Measurements from ENCODE around the gene MYH2. TPM values are rescaled to one million over a fixed set of nuclear protein-coding genes. Genes with fewer than 3 reads are reported as not detected.

MYH2 gene
- total RNA-seq, 2 donors from 2014 or later = 0.99 TPM; not detected in 1

GRCh38 chr17:10557422-10557821 lies 8.0 kb upstream of the MYH2 start:
- Histone ChIP-seq H3K9ac (ENCODE audit: extremely low read depth, low read length, poor library complexity, severe bottlenecking) (no peak overlapping the region), H3K4me1 (ENCODE audit: control insufficient read depth, insufficient read depth, low read length) (no peaks in the 10 kb centered on the region), H3K36me3 (ENCODE audit: control insufficient read depth, insufficient read depth, low read length) (no peaks in the 10 kb centered on the region), H3K9me3 (ENCODE audit: control insufficient read depth, low read length) (no peaks in the 10 kb centered on the region), H3K27ac (ENCODE audit: low read depth, low read length) (no peak overlapping the region), H3K27me3 (ENCODE audit: control insufficient read depth, insufficient read depth, low read length, poor library complexity, severe bottlenecking) (no peaks in the 10 kb centered on the region), H3K4me3 (ENCODE audit: low read length) (no peak overlapping the region)
- Mint-ChIP-seq H3K4me1 (peaks cover 13% of the 10 kb centered on the region), H3K27ac (no peak overlapping the region), H3K27me3 (ENCODE audit: insufficient read depth) (no peaks in the 10 kb centered on the region), H3K9me3 (no peaks in the 10 kb centered on the region), H3K4me3 (no peak overlapping the region), H3K36me3 (ENCODE audit: low read depth) (no peaks in the 10 kb centered on the region)
- no peak for DNase-seq
- TF ChIP-seq, protein P1, sequence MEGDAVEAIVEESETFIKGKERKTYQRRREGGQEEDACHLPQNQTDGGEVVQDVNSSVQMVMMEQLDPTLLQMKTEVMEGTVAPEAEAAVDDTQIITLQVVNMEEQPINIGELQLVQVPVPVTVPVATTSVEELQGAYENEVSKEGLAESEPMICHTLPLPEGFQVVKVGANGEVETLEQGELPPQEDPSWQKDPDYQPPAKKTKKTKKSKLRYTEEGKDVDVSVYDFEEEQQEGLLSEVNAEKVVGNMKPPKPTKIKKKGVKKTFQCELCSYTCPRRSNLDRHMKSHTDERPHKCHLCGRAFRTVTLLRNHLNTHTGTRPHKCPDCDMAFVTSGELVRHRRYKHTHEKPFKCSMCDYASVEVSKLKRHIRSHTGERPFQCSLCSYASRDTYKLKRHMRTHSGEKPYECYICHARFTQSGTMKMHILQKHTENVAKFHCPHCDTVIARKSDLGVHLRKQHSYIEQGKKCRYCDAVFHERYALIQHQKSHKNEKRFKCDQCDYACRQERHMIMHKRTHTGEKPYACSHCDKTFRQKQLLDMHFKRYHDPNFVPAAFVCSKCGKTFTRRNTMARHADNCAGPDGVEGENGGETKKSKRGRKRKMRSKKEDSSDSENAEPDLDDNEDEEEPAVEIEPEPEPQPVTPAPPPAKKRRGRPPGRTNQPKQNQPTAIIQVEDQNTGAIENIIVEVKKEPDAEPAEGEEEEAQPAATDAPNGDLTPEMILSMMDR (conservative IDR thresholded peaks at IDR 0.05) = no peak
- WGBS, 2 experiments (ENCODE audit: insufficient coverage in 1 of 2, insufficient read length in 1 of 2) = 82 to 94% methylated on average over 1 of the region's 1 CpG

DNA sequence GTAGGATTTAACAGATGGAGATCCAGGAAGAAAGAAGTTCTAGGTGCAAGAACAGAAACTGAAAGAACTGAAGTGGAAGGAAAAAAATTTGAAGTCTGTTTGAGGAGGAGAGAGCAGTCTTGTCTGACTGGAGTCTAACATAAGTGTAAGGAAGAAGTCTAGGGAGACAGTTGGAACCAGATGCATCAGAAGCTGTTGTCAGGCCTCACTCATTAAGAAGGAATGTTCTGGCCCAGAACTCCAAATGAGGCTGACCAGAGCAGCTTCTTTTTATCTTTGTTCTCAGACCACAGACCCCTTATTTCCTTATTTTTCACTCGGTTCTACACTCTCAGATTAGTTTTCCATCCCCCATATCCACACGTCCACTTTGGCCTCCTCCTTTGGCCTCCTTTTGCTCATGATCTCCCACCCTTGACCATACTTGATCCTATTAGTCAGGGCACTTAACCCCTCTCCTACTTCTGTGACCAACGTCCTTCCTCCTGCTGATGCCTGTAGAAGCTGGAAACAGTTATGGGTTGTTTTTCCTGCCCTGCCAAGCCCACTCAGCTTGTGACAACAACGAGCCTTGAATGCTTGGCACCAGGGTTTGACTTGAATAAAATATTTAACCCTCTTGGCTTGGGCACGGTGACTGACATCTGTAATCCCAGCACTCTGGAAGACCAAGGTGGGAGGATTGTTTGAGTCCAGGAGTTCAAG lies 7.0 kb upstream of the MYH2 start:
- Mint-ChIP-seq H3K36me3 (ENCODE audit: low read depth) (no peaks in the 10 kb centered on the region), H3K4me1 (peaks cover 13% of the 10 kb centered on the region), H3K27me3 (ENCODE audit: insufficient read depth) (no peaks in the 10 kb centered on the region), H3K4me3 (no peak overlapping the region), H3K27ac (no peak overlapping the region), H3K9me3 (no peaks in the 10 kb centered on the region)
- TF ChIP-seq, protein P1 (conservative IDR thresholded peaks at IDR 0.05) = no peak
- no peaks in the 10 kb centered on the region for H3K4me1 ChIP-seq (ENCODE audit: control insufficient read depth, insufficient read depth, low read length)
- no peaks in the 10 kb centered on the region for H3K9me3 ChIP-seq (ENCODE audit: control insufficient read depth, low read length)
- H3K4me3 ChIP-seq (ENCODE audit: low read length) = no peak overlapping the region
- no peak for DNase-seq
- H3K27ac ChIP-seq (ENCODE audit: low read depth, low read length) = no peak overlapping the region
- no peaks in the 10 kb centered on the region for H3K36me3 ChIP-seq (ENCODE audit: control insufficient read depth, insufficient read depth, low read length)
- 86 to 90% methylated on average over 3 to 5 of the region's 5 CpGs for WGBS, 2 experiments (ENCODE audit: insufficient coverage in 1 of 2, insufficient read length in 1 of 2)
- no peak overlapping the region for H3K9ac ChIP-seq (ENCODE audit: extremely low read depth, low read length, poor library complexity, severe bottlenecking)
- no peaks in the 10 kb centered on the region for H3K27me3 ChIP-seq (ENCODE audit: control insufficient read depth, insufficient read depth, low read length, poor library complexity, severe bottlenecking)

- Mint-ChIP-seq H3K9me3 (no peaks in the 10 kb centered on the region), H3K4me1 (peaks cover 16% of the 10 kb centered on the region), H3K27me3 (ENCODE audit: insufficient read depth) (no peaks in the 10 kb centered on the region), H3K36me3 (ENCODE audit: low read depth) (no peaks in the 10 kb centered on the region), H3K27ac (no peak overlapping the region), H3K4me3 (no peak overlapping the region)
- DNase-seq = no peak
- Histone ChIP-seq H3K4me1 (ENCODE audit: control insufficient read depth, insufficient read depth, low read length) (no peaks in the 10 kb centered on the region), H3K27me3 (ENCODE audit: control insufficient read depth, insufficient read depth, low read length, poor library complexity, severe bottlenecking) (no peaks in the 10 kb centered on the region), H3K4me3 (ENCODE audit: low read length) (no peak overlapping the region), H3K27ac (ENCODE audit: low read depth, low read length) (no peak overlapping the region), H3K9me3 (ENCODE audit: control insufficient read depth, low read length) (no peaks in the 10 kb centered on the region), H3K9ac (ENCODE audit: extremely low read depth, low read length, poor library complexity, severe bottlenecking) (no peak overlapping the region), H3K36me3 (ENCODE audit: control insufficient read depth, insufficient read depth, low read length) (no peaks in the 10 kb centered on the region)
- 80 to 90% methylated on average over 4 of the region's 4 CpGs for WGBS, 2 experiments (ENCODE audit: insufficient coverage in 1 of 2, insufficient read length in 1 of 2)
- TF ChIP-seq, protein P1 (conservative IDR thresholded peaks at IDR 0.05) = no peak
Observed at GRCh38 chr17:10550014-10550413, 556 bp upstream of the MYH2 start.
